Endothelial cell of umbilical vein (primary cell): Measurements from ENCODE around the gene RTN4IP1.

ENCODE experiments used
- CTCF ChIP-seq, 2 donors: IDR thresholded peaks; 1 replicate in 1 of 2; 2 replicates in 1 of 2; pipeline ENCODE4 v1.5.1; 2011; ENCODE audit warnings: low read length in 2 of 2, mild to moderate bottlenecking in 2 of 2, moderate library complexity in 2 of 2, control low read depth in 1 of 2, inconsistent platforms in 1 of 2, low read depth in 1 of 2; ENCODE audit not compliant: insufficient read depth in 1 of 2; ENCODE audit errors: extremely low read depth in 1 of 2
- EZH2 ChIP-seq: IDR thresholded peaks from 2 replicates; pipeline ENCODE4 v1.6.1; 2012; ENCODE audit warnings: borderline replicate concordance, low read depth, mild to moderate bottlenecking, moderate library complexity, low read length, inconsistent platforms; ENCODE audit not compliant: severe bottlenecking
- GATA2 ChIP-seq: IDR thresholded peaks from 2 replicates; pipeline ENCODE4 v1.7.0; 2011; ENCODE audit warnings: low read depth, mild to moderate bottlenecking, moderate library complexity, mixed read lengths, low read length; ENCODE audit not compliant: insufficient read length, insufficient read depth
- JUN ChIP-seq: IDR thresholded peaks from 2 replicates; pipeline ENCODE4 v1.6.1; 2011; ENCODE audit warnings: borderline replicate concordance, low read depth; ENCODE audit not compliant: insufficient read length, insufficient read depth
- MAX ChIP-seq: IDR thresholded peaks from 2 replicates; pipeline ENCODE4 v1.6.1; 2011; ENCODE audit not compliant: insufficient read depth, insufficient read length
- MYC ChIP-seq: IDR thresholded peaks from one replicate; pipeline ENCODE4 v1.6.1; 2011; ENCODE audit warnings: mild to moderate bottlenecking, low read depth, low read length
- POLR2A ChIP-seq: IDR thresholded peaks from 2 replicates; pipeline ENCODE4 v1.6.1; 2012; ENCODE audit warnings: low read depth, mild to moderate bottlenecking, control low read depth, low read length
- POLR2AphosphoS5 ChIP-seq: IDR thresholded peaks from 2 replicates; pipeline ENCODE4 v1.6.1; 2012; ENCODE audit warnings: low read depth, mild to moderate bottlenecking, control low read depth, low read length, moderate library complexity; ENCODE audit not compliant: insufficient read depth

GRCh38 chr6:106659859-106660258, 30.6 kb upstream of the RTN4IP1 start:
- TF ChIP-seq POLR2AphosphoS5 (no peak), POLR2A (no peak), EZH2 (no peak), CTCF (IDR thresholded peaks at IDR 0.05; ENCODE audit: extremely low read depth in 1 of 2, insufficient read depth in 1 of 2, low read depth in 1 of 2, low read length in 2 of 2) (no peak), MAX (no peak), JUN (no peak), GATA2 (no peak), MYC (no peak)
